Measurements from ENCODE around the gene DACT2.
"Not testable (repeated sequence)": the region's sequence is repeated elsewhere in the genome, so short reads cannot be mapped to it uniquely, and the experiment has no call there.

Gene DACT2, protein sequence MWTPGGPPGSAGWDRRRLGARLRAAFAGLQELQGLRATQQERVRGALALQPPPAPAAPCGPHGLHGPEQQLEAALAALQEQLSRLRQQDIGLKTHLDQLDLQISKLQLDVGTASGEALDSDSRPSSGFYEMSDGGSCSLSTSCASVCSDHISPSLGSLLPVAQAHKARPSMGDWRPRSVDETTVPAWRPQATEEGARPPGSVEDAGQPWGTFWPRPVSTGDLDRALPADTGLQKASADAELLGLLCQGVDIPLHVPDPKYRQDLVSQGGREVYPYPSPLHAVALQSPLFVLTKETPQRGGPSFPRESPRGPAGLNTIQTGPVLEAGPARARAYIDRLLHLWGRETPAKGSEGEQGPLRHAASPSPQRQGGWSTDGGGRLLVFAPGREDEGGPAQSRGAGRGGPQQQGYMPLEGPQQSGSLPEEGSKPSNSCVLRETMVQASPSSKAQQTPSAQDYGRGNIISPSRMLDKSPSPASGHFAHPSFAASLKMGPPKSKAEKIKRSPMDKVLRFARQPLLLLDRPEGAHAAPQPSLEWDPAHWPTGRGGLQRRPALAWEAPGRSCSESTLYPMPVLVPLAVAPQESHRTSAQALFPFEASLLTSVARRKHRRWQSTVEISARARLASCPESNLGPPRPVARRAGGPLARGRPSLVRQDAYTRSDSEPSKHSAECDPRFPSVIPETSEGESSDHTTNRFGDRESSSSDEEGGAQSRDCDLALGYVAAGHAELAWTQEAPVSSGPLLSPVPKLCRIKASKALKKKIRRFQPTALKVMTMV

DNA sequence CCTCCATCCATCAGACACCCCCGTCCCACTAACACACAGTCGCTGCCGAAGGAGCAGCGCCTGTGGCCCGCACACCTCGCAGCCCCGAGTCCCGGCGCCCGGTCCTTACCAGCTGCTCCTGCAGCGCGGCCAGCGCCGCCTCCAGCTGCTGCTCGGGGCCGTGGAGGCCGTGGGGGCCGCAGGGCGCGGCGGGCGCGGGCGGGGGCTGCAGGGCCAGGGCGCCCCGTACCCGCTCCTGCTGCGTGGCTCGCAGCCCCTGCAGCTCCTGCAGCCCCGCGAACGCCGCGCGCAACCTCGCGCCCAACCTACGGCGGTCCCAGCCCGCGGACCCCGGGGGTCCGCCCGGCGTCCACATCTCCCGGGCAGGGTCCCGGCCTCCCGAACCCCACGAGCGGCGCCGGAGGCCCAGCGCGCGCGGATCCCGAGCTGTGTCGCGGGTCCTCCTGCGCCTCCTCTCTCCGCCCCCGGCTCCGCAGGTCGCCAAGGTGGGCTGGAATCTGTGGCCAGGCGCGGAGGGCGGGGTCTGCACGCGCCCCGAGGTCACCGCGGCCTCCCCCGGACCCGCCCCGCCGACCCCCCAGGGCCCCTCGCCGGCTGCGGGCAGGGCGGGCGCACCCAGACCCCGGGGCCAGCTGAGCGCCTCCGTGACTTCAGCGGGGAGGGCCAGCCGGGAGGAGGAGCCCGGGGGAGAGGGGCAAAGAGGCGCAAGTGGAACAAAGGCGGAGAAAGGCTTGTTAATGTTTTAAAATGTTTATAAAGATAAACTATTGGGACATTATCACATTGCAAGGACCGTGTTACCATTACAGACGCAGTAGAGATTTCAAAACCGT lies at the start of gene DACT2:
DACT2 (minus strand) TSS at position 499 of the 833 bp plus-strand sequence; CDS start at position 355, 144 bp downstream.
- DNase-seq: no peak

DNA sequence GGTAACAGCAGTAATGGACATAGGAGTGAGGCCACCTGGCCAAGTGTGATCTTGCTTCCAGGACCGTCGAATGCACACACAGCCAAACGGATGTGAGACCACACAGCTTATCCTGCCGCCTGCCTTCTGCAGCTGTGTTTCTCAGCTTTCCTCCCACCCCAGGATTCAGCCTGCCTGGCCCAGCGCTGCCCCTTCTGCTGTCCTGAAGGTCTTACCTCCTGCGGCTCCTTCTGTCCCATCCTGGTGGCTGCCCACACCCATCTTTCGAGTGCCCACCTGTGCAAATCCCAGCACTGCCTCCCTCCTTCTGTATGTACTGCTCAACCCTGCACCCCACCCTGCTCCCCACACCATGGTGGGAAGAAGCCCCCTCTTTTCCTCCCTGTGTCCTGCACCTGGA lies 49.4 kb upstream of the DACT2 start:
- no peak for DNase-seq

DNA sequence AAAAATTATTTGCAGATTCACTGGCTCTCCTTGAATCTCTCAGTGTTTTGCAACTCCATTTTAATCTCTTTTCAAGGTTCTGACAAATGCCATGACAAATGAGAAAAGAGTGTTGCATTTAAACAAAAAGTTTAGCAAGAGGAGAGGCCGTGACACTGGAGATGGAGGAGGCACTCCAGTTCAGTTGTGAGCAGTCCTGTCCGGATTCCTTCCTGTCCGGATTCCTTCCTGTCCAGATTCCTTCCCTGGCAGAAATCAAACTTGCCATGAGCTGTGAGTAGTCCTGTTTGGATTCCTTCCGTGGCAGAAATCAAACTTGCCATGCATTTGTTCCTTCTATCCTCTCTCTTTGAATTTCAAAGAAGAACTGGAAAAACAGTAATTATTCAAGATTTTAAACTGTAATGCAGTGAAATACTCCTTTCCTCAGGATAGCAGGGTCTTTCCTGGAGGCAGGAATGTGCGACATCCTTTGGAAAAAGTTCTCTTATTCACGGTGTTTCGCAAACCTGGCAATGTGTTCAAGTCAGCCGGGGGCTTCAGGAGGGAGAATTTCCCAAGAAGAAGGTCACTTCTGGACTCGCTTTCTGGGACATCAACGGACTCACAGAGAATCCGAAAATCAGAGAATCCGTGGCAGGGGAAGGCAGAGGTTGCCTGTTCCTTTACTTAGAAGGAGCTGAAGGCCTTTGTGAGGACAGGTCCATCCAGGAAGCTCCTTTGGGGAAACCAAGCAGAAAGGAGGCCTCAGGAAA lies 48.7 kb upstream of the DACT2 start:
- DNase-seq: no peak

DNA sequence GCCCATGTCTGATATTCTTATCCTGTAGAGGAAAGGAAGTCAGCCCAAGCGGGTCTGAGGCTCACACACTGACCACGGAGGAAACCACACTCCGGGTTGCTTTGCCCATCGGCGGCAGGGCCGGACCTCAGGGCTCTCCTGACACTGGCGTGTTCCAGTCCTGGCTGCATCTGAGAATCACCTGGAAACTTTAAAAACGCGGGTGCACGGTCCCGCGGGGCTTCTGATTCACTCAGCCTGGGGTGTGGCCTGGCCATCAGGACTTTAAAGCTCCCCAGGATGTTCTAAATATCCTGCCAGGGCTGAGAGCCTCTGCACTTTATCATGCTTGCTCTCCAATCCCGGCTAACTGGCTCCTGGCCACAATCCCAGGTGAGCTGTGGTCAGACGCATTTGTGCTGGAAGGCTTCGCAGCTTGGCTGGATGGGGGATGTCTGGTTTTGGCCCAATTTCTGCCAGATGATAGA lies 47.7 kb upstream of the DACT2 start:
- DNase-seq: no peak

DNA sequence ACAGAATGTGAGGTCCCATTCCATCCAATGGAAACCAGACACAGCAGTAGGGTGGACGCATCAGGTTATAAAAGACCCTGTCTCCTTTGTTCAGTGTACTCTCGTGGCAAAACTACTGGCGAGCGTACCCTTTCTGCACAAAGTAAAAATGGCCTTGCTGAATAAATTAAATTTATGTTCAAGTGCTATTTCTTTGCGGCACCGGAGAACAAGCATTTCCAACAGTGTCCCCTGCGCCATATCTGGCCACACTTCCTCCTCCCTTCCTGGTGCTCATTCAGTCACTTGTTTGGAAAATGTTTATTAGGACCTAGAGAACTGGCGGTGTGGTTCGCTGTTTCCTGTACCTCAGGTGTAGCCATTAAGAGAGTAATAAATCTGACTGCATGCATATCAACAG lies 46.9 kb upstream of the DACT2 start:
- DNase-seq: no peak

DNA sequence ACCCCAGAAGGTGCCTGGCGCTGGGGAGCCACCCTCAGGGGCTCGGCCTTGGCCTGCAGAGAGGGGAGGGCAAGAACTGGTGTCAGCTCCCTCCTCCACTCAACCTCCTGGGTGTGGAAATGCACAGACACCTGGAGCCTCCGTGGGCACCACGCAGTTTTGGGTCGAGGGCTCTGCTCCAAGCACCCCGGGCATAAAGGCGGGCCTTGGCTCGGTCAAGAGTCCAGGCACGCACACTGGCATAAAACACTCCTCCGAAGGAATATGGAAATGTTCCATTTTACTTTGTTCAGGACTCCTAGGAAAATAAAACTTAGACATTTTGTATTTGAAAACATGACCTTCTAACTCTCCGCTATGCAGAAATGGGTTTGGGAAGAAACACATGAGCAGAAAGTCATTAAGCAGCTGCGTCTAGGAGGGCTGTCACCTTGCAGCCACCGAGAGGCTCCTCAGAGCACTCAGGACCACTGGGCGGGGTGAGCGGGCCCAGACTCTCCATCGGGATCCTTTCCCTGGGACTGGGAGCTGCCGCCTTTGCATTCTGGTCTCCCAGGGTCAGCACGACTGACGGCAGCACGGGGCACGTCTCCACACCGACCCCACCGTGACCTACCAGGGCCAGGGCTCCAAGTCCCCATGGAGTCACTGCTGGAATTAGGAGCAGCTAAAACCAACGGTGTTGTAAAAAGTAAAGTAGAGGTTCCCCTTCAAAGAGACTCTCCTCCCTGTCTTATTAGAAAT lies 46.0 kb upstream of the DACT2 start:
- DNase-seq: no peak

DNA sequence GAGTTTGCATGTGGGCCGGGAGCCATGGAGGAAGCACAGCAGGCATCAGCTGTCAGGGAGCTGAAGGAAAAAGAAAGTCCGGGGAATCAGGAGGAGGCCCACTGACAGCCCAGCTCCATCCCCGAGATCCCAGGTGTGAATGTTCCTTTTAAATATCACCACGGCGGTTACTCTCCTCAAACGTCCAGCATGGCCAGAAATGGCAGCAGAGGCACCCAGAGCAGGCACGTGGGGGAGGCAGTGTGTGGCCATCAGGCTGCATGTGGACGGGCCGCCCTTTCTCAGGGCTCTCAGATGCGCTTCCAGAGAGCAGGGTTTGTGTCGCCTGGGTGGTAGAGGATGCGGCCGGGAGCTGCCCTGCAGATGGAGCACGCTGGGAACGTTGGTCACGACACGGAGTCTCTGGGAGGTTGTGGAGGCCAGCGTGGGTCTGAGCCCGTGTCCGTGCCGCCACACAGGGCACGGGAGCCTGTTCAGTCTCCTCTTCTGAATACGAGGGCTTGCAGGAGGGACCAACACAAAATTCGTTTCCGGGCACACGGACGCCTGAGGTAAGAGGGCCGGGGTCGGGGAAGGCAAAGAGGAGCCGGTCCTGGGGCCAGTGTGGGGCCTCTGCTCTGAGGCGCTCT lies 45.3 kb upstream of the DACT2 start:
- DNase-seq: no peak

DNA sequence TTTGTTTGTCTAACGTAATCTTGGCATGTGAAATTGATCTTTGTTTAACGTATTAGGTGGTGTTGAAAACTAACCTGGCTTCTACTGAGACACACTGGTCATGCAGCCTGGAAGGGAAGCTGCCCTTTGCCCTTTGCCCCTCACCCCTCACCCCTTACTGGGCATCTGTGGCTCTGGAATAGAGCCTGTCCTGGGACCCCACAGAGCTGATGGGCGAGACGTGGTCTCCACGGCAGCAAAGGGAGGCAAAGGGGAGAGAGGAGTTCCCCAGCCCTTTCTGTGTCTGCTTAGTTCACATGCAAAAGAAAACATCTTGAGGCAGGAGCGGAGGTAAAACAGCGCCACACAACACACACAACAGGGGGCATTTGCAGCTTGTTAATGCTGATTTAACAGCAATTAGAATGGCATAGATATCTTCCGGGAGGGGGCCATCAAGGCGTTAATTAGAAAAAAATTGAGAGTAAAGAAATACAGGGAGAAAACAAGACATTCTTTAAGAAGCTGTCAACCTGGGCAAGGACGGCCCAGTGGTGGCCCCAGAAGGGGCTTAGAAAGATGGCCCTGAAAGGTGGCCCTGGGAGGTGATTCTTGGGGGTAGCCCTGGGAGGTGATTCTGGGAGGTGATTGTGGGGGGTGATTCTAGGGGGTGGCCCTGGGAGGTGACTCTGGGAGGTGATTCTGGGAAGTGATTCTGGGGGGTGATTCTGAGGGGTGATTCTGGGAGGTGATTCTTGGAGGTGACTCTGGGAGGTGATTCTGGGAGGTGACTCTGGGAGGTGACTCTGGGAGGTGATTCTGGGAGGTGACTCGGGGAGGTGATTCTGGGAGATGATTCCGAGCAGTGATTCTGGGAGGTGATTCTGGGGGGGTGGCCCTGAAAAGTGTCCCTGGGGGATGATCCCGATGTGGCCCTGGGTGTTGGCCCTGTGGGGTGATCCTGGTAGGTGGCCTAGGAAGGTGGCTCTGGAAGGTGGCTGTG lies 44.5 kb upstream of the DACT2 start:
- DNase-seq: no peak

DNA sequence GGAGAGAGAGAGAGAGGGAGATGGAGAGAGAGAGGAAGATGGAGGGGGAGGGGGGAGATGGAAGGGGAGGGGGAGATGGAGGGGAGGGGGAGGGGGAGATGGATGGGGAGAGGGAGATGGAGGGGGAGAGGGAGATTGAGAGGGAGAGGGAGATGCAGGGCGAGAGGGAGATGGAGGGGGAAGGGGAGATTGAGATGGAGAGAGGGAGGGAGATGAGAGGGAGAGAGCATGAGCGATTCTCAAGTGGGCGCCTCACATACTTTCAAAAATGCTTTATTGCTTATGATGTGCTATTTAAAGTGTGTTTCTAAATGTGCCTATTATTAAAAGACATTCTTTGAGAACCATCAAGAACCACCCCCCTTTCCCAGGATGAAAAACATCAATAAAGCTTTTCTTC lies 43.7 kb upstream of the DACT2 start:
- DNase-seq: no peak

DNA sequence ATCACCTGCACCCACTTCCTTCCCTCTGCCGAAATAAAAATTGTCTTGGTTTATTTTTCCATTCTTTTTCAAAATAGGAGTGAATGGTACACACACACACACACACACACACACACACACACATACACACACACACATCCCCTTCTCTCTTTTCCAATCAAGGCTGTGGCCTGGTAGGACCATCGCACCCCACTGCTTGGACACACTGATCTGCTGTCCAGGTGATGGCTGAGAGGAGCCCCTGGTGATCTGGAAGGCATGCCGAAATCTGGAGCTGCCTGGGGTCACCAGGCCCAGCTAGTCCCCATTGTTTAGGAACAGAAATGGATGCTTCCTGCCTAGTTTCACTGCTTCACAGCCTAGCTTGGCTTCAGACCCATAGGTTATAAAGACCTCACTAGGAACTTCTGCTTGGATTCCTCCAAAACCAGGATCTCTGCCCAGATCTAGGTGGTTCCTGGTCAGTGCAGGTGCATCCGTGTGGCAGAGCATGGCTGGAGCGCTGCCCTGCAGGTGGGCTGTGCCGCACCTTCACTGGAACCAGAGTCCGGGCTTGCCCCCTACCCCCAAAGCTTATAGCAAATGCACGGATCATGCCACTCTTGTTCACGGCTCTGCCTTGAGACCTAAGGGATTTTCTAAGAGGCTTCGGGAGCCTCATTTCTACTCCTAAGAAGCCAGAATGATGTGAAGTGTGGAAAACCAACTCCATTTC lies 42.9 kb upstream of the DACT2 start:
- no peak for DNase-seq

DNA sequence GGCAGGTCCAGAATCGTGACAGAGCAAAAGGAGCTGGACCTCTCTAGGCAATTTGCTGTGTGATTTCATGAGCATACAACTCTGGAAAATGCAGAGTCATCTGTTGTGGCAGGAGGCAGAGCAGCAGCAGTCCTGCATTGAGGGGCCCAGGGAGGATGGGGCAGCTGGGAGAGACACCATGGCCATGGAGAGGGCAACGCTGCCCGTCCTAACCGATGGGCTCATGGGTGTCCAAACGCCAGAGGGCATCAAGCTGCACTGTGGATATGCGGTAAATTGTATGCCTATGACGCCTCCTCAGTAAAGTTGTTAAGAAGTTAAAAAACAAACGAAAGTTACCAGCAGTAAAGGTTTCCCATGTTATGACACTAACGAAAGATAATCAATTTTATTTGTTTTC lies 42.2 kb upstream of the DACT2 start:
- DNase-seq: no peak

DNA sequence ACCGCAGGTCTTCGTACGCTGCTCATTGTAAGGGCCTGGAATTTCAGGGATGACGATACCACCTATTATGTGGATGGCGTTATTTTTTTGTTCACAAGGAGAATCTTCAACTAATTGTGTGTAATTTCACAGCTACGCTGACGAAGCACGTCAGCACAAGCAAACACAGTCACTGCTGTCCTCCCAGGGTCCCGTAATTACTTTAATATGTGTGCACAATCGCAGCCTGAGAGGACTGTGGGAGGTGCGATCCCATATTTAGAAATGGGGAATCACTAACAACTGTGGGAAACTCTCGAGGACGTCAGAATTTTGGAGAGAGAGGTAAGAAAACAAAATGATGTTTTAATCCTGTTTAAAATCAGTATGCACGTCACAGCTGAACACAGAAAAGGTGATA lies 40.2 kb upstream of the DACT2 start:
- DNase-seq: no peak

DNA sequence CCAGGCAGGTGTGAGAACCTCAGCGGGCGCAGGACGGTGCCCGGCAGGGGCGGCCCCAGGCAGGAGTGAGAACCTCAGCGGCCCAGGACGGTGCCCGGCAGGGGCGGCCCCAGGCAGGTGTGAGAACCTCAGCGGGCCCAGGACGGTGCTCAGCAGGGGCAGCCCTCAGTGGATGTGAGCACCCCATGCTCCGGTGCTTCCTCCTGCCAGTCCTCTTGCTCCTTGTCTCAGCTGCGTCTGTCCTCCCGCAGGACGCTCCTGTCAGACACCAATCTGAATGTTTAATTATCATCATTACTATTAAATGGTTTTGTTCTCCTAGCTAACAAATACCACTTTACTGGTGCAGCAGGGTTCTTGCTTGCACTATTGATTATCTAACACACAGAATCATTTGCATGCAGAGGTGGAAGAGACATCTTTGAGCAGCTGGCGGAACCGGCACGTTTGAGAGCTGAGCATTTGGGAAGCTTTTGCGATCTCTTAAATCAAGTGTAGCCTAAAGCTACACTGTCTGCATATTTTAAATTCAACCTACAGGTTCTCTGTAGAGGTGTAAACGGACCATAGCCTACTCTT lies 39.4 kb upstream of the DACT2 start:
- DNase-seq: no peak

DNA sequence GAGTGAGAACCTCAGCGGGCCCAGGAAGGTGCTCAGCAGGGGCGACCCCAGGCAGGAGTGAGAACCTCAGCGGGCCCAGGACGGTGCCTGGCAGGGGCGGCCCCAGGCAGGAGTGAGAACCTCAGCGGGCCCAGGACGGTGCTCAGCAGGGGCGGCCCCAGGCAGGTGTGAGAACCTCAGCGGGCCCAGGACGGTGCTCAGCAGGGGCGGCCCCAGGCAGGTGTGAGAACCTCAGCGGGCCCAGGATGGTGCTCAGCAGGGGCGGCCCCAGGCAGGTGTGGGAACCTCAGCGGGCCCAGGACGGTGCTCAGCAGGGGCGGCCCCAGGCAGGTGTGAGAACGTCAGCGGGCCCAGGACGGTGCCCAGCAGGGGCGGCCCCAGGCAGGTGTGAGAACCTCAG lies 37.3 kb upstream of the DACT2 start:
- not testable (repeated sequence) for DNase-seq

DNA sequence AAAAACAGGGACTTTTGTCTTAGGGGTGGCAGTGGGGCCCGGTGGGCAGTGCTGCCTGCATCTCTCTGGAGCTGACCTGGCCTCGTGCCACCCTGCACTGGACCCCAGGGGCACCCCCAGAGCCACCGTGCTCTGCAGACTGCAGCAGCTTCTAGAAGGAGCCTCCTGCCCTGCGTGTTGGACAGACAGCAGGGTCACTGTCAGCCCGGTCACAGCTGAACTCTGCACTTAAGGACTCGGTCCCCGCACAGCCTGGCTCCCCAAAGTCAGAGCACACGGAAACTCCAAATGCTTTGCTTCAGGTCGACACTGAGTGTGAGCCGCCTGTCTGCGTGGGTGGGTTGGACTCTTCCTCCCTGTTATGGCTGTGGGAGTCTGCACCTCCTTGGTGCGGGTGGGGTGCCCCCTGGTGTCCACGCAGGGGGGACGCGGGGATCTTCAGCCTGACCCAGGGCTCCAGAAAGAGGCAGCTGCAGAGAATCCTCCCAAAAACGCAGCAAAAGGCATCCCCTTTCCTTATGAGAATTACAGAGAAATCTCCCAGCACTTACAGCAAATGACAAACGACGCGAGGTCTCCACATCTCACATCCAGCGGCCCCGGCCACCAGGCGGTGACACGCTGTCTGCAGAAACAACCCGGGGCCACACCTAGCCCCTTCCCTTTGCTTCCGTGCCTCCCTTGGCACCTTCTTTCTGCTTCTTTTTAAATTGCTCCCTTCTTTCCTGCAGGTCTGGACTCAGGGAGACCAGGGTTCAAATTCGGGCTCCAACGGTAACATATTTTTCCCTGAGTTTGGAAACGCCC lies 36.3 kb upstream of the DACT2 start:
- DNase-seq: no peak

DNA sequence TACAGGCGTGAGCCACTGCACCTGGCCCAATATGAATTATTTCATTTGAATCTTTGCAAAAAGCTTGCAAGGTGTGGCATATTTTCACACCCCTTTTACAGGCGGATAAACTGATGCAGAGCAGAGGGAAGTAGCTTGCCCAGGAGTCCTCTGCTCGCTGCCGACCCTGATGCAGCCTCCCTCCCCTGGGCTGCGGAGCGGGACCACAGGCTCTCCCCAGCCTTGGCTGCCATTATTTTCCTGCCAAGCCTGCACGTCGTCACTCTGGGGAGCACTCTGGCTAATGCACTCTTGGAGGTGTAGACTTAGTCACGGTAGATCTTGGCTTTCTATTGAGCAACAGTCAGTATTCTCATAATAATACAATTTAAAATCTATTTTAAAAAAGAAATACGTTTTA lies 34.8 kb upstream of the DACT2 start:
- no peak for DNase-seq

DNA sequence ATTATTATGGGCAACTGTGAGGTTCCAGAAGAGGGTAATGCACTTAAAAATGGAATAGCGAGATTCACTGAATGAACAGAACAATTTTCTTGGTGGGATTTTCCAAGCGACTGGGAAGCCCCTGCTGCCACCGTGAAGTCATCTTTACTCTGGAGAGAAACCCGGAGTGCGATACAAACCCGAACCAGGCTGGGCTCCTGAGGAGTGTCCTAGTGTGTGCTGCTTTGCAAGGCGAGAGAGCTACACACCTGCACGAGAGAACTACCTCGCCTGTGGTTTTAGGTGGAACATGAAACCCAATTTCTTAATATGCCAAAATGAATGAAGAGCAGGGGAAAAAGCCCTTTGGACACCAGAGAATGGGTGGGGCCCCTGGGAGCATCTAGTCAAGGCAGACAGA lies 33.5 kb upstream of the DACT2 start:
- DNase-seq: no peak

DNA sequence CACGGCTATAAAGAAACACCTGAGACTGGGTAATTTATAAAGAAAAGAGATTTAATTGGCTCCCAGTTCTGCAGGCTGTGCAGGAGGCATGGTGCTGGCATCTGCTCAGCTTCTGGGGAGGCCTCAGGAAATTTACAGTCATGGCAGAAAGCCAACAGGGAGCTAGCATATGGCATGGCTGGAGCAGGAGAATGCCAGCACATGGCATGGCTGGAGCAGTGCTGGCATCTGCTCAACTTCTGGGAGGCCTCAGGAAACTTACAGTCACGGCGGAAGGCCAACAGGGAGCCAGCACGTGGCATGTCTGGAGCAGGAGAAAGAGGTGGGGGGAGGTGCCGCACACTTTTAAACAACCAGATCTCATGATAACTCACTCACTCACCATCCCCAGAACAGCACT lies 32.5 kb upstream of the DACT2 start:
- no peak for DNase-seq
